SK-N-SH treated with all-trans-retinoic acid at 6 μM for 48 hours (cell line): Measurements from ENCODE around the gene C2CD4B.

Source experiments
- ATAC-seq: fragments of 200-7000 bp; cut with Tn5 transposase; 3 replicates; pipeline ENCODE4 v1.9.1; 2020; ENCODE audit warnings: mild to moderate bottlenecking, moderate library complexity
- ARNTL ChIP-seq: fragments of 450-650 bp; formaldehyde crosslinking; IDR thresholded peaks from 2 replicates; pipeline ENCODE4 v1.5.0; 2020; ENCODE audit warnings: low read depth, mild to moderate bottlenecking, moderate library complexity, borderline replicate concordance
- BACH2 ChIP-seq: fragments of 250-450 bp; sonication (Bioruptor Pico); IDR thresholded peaks from 2 replicates; pipeline ENCODE4 v1.9.0; 2021; ENCODE audit warnings: mild to moderate bottlenecking, borderline replicate concordance
- CSDC2 ChIP-seq: fragments of 250-450 bp; sonication (Bioruptor Pico); IDR thresholded peaks from 2 replicates; pipeline ENCODE4 v1.5.0; 2020; ENCODE audit warnings: mild to moderate bottlenecking, moderate library complexity
- ISL1 ChIP-seq: fragments of 250-450 bp; sonication (Bioruptor Pico); IDR thresholded peaks from 2 replicates; pipeline ENCODE4 v2.1.2; 2022; ENCODE audit warnings: mild to moderate bottlenecking, moderate library complexity
- PPARA ChIP-seq: fragments of 250-450 bp; sonication (Bioruptor Pico); IDR thresholded peaks from 2 replicates; pipeline ENCODE4 v1.5.0; 2020; ENCODE audit warnings: mild to moderate bottlenecking, borderline replicate concordance
- RARB ChIP-seq: fragments of 250-450 bp; sonication (Bioruptor Pico); IDR thresholded peaks from 2 replicates; pipeline ENCODE4 v1.8.0; 2021; ENCODE audit warnings: mild to moderate bottlenecking, moderate library complexity
- SNAI2 ChIP-seq: fragments of 250-450 bp; sonication (Bioruptor Pico); IDR thresholded peaks from 2 replicates; pipeline ENCODE4 v1.5.0; 2020; ENCODE audit warnings: mild to moderate bottlenecking, moderate library complexity
- TCF4 ChIP-seq: fragments of 250-450 bp; sonication (Bioruptor Pico); IDR thresholded peaks from 2 replicates; pipeline ENCODE4 v1.8.0; 2021; ENCODE audit warnings: mild to moderate bottlenecking, moderate library complexity, borderline replicate concordance
- TOX ChIP-seq: fragments of 250-450 bp; sonication (Bioruptor Pico); IDR thresholded peaks from 2 replicates; pipeline ENCODE4 v1.8.0; 2021; ENCODE audit warnings: mild to moderate bottlenecking, moderate library complexity, borderline replicate concordance
- ZC3H10 ChIP-seq: fragments of 250-450 bp; sonication (Bioruptor Pico); IDR thresholded peaks from 2 replicates; pipeline ENCODE4 v1.5.1; 2021; ENCODE audit warnings: mild to moderate bottlenecking, moderate library complexity
- ZFP3 ChIP-seq: fragments of 250-450 bp; sonication (Bioruptor Pico); IDR thresholded peaks from 2 replicates; pipeline ENCODE4 v1.5.0; 2020; ENCODE audit warnings: mild to moderate bottlenecking, moderate library complexity
- ZFP30 ChIP-seq: fragments of 450-650 bp; formaldehyde crosslinking; IDR thresholded peaks from 2 replicates; pipeline ENCODE4 v1.5.0; 2022; ENCODE audit warnings: mild to moderate bottlenecking, moderate library complexity
- ZNF565 ChIP-seq: fragments of 450-650 bp; formaldehyde crosslinking; conservative IDR thresholded peaks from 2 replicates; pipeline ENCODE4 v1.5.0; 2020; ENCODE audit warnings: low read depth, mild to moderate bottlenecking, moderate library complexity
- ZNF70 ChIP-seq: fragments of 450-650 bp; formaldehyde crosslinking; IDR thresholded peaks from 2 replicates; pipeline ENCODE4 v1.5.0; 2020; ENCODE audit warnings: mild to moderate bottlenecking, moderate library complexity
- ZNF8 ChIP-seq: fragments of 450-650 bp; formaldehyde crosslinking; IDR thresholded peaks from 2 replicates; pipeline ENCODE4 v1.5.0; 2020; ENCODE audit warnings: mild to moderate bottlenecking, moderate library complexity
- TF ChIP-seq, protein P1 (sequence below): fragments of 250-450 bp; sonication (Bioruptor Pico); IDR thresholded peaks from 2 replicates; pipeline ENCODE4 v1.5.0; 2020; ENCODE audit warnings: mild to moderate bottlenecking, moderate library complexity
- TF ChIP-seq, protein P2 (sequence below): fragments of 250-450 bp; sonication (Bioruptor Pico); IDR thresholded peaks from 2 replicates; pipeline ENCODE4 v1.8.0; 2020; ENCODE audit warnings: mild to moderate bottlenecking, moderate library complexity, borderline replicate concordance
- TF ChIP-seq, protein P3 (sequence below): fragments of 250-450 bp; sonication (Bioruptor Pico); IDR thresholded peaks from 2 replicates; pipeline ENCODE4 v1.8.0; 2021; ENCODE audit warnings: low read depth, mild to moderate bottlenecking, moderate library complexity, borderline replicate concordance
- TF ChIP-seq, protein P4 (sequence below): fragments of 250-450 bp; sonication (Bioruptor Pico); IDR thresholded peaks from 2 replicates; pipeline ENCODE4 v1.5.1; 2020; ENCODE audit warnings: low read depth, mild to moderate bottlenecking, moderate library complexity
- TF ChIP-seq, protein P5 (sequence below): fragments of 250-450 bp; sonication (Bioruptor Pico); IDR thresholded peaks from 2 replicates; pipeline ENCODE4 v1.5.1; 2021; ENCODE audit warnings: mild to moderate bottlenecking, moderate library complexity

Gene C2CD4B

DNA sequence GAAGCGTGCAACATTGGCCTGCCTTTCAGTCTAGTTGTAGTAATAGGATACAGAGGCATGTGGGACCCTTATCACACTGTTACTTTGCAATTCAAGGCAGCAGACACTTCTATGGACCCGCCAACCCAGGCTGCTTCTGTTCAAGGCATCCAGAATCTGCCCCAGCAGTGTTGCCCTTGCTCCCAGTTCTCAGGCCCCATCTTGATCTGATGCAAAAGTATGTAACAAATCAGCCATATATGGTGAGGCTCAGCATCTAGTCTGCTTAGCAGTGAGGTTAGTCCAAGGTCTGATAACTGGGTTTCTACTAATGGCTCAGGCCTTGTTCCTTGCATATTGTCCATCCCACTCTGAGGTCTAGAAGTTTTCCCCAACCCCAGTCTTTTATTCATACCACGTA lies 17.9 kb downstream of the C2CD4B start:
- no peak for TF ChIP-seq ZNF70 (CRISPR knock-in tag)
- no peak for TF ChIP-seq ZC3H10 (CRISPR knock-in tag)
- TF ChIP-seq, protein P1, sequence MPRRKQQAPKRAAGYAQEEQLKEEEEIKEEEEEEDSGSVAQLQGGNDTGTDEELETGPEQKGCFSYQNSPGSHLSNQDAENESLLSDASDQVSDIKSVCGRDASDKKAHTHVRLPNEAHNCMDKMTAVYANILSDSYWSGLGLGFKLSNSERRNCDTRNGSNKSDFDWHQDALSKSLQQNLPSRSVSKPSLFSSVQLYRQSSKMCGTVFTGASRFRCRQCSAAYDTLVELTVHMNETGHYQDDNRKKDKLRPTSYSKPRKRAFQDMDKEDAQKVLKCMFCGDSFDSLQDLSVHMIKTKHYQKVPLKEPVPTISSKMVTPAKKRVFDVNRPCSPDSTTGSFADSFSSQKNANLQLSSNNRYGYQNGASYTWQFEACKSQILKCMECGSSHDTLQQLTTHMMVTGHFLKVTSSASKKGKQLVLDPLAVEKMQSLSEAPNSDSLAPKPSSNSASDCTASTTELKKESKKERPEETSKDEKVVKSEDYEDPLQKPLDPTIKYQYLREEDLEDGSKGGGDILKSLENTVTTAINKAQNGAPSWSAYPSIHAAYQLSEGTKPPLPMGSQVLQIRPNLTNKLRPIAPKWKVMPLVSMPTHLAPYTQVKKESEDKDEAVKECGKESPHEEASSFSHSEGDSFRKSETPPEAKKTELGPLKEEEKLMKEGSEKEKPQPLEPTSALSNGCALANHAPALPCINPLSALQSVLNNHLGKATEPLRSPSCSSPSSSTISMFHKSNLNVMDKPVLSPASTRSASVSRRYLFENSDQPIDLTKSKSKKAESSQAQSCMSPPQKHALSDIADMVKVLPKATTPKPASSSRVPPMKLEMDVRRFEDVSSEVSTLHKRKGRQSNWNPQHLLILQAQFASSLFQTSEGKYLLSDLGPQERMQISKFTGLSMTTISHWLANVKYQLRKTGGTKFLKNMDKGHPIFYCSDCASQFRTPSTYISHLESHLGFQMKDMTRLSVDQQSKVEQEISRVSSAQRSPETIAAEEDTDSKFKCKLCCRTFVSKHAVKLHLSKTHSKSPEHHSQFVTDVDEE (CRISPR knock-in tag): no peak
- no peak for TF ChIP-seq SNAI2 (CRISPR knock-in tag)
- TF ChIP-seq, protein P2, sequence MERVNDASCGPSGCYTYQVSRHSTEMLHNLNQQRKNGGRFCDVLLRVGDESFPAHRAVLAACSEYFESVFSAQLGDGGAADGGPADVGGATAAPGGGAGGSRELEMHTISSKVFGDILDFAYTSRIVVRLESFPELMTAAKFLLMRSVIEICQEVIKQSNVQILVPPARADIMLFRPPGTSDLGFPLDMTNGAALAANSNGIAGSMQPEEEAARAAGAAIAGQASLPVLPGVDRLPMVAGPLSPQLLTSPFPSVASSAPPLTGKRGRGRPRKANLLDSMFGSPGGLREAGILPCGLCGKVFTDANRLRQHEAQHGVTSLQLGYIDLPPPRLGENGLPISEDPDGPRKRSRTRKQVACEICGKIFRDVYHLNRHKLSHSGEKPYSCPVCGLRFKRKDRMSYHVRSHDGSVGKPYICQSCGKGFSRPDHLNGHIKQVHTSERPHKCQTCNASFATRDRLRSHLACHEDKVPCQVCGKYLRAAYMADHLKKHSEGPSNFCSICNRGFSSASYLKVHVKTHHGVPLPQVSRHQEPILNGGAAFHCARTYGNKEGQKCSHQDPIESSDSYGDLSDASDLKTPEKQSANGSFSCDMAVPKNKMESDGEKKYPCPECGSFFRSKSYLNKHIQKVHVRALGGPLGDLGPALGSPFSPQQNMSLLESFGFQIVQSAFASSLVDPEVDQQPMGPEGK (CRISPR knock-in tag): no peak
- no peak for TF ChIP-seq BACH2 (CRISPR knock-in tag)
- TF ChIP-seq ZFP3 (CRISPR knock-in tag): no peak
- TF ChIP-seq TOX (CRISPR knock-in tag): no peak
- TF ChIP-seq ZFP30 (CRISPR knock-in tag): no peak
- TF ChIP-seq, protein P3, sequence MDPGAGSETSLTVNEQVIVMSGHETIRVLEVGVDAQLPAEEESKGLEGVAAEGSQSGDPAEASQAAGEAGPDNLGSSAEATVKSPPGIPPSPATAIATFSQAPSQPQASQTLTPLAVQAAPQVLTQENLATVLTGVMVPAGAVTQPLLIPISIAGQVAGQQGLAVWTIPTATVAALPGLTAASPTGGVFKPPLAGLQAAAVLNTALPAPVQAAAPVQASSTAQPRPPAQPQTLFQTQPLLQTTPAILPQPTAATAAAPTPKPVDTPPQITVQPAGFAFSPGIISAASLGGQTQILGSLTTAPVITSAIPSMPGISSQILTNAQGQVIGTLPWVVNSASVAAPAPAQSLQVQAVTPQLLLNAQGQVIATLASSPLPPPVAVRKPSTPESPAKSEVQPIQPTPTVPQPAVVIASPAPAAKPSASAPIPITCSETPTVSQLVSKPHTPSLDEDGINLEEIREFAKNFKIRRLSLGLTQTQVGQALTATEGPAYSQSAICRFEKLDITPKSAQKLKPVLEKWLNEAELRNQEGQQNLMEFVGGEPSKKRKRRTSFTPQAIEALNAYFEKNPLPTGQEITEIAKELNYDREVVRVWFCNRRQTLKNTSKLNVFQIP: no peak
- no peak for TF ChIP-seq CSDC2 (CRISPR knock-in tag)
- TF ChIP-seq ZNF8 (CRISPR knock-in tag): no peak
- TF ChIP-seq, protein P4, sequence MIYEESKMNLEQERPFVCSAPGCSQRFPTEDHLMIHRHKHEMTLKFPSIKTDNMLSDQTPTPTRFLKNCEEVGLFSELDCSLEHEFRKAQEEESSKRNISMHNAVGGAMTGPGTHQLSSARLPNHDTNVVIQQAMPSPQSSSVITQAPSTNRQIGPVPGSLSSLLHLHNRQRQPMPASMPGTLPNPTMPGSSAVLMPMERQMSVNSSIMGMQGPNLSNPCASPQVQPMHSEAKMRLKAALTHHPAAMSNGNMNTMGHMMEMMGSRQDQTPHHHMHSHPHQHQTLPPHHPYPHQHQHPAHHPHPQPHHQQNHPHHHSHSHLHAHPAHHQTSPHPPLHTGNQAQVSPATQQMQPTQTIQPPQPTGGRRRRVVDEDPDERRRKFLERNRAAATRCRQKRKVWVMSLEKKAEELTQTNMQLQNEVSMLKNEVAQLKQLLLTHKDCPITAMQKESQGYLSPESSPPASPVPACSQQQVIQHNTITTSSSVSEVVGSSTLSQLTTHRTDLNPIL (CRISPR knock-in tag): no peak
- no peak for TF ChIP-seq ZNF565 (CRISPR knock-in tag)
- no peak for TF ChIP-seq PPARA
- TF ChIP-seq, protein P5, sequence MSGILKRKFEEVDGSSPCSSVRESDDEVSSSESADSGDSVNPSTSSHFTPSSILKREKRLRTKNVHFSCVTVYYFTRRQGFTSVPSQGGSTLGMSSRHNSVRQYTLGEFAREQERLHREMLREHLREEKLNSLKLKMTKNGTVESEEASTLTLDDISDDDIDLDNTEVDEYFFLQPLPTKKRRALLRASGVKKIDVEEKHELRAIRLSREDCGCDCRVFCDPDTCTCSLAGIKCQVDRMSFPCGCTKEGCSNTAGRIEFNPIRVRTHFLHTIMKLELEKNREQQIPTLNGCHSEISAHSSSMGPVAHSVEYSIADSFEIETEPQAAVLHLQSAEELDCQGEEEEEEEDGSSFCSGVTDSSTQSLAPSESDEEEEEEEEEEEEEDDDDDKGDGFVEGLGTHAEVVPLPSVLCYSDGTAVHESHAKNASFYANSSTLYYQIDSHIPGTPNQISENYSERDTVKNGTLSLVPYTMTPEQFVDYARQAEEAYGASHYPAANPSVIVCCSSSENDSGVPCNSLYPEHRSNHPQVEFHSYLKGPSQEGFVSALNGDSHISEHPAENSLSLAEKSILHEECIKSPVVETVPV (CRISPR knock-in tag): no peak
- TF ChIP-seq ISL1 (CRISPR knock-in tag): no peak
- no peak for TF ChIP-seq RARB (CRISPR knock-in tag)
- TF ChIP-seq TCF4 (CRISPR knock-in tag): no peak
- ATAC-seq: no peak

DNA sequence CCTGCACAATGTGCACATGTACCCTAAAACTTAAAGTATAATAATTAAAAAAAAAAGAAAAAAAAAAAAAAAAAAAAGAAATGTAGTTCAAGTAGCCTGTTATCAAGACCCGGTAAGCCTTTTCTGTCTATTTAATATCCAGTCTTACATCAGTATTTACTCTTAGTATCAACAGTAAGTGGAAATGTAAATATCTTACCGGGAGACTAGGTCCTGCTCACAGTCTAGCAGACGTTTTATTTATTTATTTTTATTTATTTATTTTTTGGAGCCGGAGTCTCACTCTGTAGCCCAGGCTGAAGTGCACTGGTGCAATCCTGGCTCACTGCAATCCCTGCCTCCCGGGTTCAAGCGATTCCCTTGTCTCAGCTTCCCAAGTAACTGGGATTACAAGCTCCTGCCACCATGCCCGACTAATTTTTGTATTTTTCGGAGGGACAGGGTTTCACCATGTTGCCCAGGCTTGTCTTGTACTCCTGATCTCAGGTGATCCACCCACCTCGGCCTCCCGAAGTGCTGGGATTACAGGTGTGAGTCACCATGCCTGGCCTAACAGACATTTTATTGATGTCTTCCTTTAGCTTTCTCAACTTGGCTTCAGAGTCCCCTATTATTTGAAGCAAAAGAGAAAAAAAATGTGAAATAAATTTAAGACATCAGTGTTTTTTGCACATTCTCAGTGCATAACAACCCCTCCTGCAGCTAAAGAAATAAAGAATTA lies 19.9 kb downstream of the C2CD4B start:
- ATAC-seq: no peak
- TF ChIP-seq, protein P5 (CRISPR knock-in tag): no peak
- no peak for TF ChIP-seq ZNF70 (CRISPR knock-in tag)
- no peak for TF ChIP-seq RARB (CRISPR knock-in tag)
- no peak for TF ChIP-seq SNAI2 (CRISPR knock-in tag)
- TF ChIP-seq CSDC2 (CRISPR knock-in tag): no peak
- no peak for TF ChIP-seq ARNTL (CRISPR knock-in tag)
